ENCODE measurements around the gene GAB1. TPM values are rescaled to one million over a fixed set of nuclear protein-coding genes. Genes with fewer than 3 reads are reported as not detected.
A peak's percentile ranks its signal among the peaks of the same experiment; 100 is the strongest.

Gene GAB1
- 38.0 TPM for total RNA-seq
- 3.6 TPM for polyA plus RNA-seq (ENCODE audit: insufficient read depth, low read depth, low replicate concordance)
- long read RNA-seq, donor 1, partial matches to known transcripts = 0 of 2 reads
- long read RNA-seq, donor 1, other reads (novel, unspliced or antisense) = 0 of 2 reads
- long read RNA-seq, donor 2, partial matches to known transcripts = 0 of 1 reads
- long read RNA-seq, donor 2, other reads (novel, unspliced or antisense) = 0 of 1 reads
- long read RNA-seq, donor 3, partial matches to known transcripts = 0 of 3 reads
- long read RNA-seq, donor 3, other reads (novel, unspliced or antisense) = 0 of 3 reads
- long read RNA-seq, donor 4, partial matches to known transcripts = 0 of 1 reads
- long read RNA-seq, donor 4, other reads (novel, unspliced or antisense) = 0 of 1 reads
- long read RNA-seq, donor 5 = 0 reads
- long read RNA-seq, donor 6, partial matches to known transcripts = 5 of 6 reads
- long read RNA-seq, donor 6, other reads (novel, unspliced or antisense) = 0 of 6 reads
- long read RNA-seq, donor 7, partial matches to known transcripts = 0 of 1 reads
- long read RNA-seq, donor 7, other reads (novel, unspliced or antisense) = 1 of 1 reads
- long read RNA-seq, donor 8 = 0 reads
- long read RNA-seq, donor 9, partial matches to known transcripts = 0 of 1 reads
- long read RNA-seq, donor 9, other reads (novel, unspliced or antisense) = 0 of 1 reads
- long read RNA-seq, donor 10, partial matches to known transcripts = 0 of 2 reads
- long read RNA-seq, donor 10, other reads (novel, unspliced or antisense) = 0 of 2 reads

GRCh38 chr4:143336781-143337599, at the start of gene GAB1:
Gene GAB1 (plus strand): TSS chr4:143336876. CDS start chr4:143337189, 313 bp downstream.
- Histone ChIP-seq H3K27me3 (ENCODE audit: control insufficient read depth, insufficient read depth, low read length) (no peaks in the 10 kb centered on the region), H3K36me3 (ENCODE audit: control insufficient read depth in 2 of 3, insufficient read depth in 3 of 3, low read length in 3 of 3) (no peaks in the 10 kb centered on the region), H3K9me3 (ENCODE audit: control insufficient read depth in 2 of 3, insufficient read depth in 1 of 3, low read length in 3 of 3) (no peaks in the 10 kb centered on the region), H3K4me3 (ENCODE audit: low read length in 3 of 3) (peak within 1 kb of the TSS; percentile 75 to 90 (median 89)), H3K9ac (ENCODE audit: low read length in 3 of 3) (peak within 1 kb of the TSS; percentile 67 to 93 (median 79)), H3K27ac (ENCODE audit: low read depth in 2 of 2, low read length in 2 of 2) (peak within 1 kb of the TSS; percentile 91 to 94), H3K4me1 (ENCODE audit: control insufficient read depth in 2 of 3, insufficient read depth in 2 of 3, low read depth in 1 of 3, low read length in 3 of 3) (peaks cover 0 to 13% (median 2%) of the 10 kb centered on the region in 3 donors)
- FAIRE-seq (no peak), DNase-seq (peak; percentile 88 to 94 (median 93))
- intact Hi-C loops (cut with DNase I) = no loop called here
- no peak for TF ChIP-seq CTCF (IDR thresholded peaks at IDR 0.05; ENCODE audit: borderline replicate concordance, extremely low read depth, insufficient read depth)

GRCh38 chr4:143287572-143287923, 49.1 kb upstream of the GAB1 start:
- H3K4me1 ChIP-seq (ENCODE audit: control insufficient read depth in 2 of 3, insufficient read depth in 2 of 3, low read depth in 1 of 3, low read length in 3 of 3) = no peaks in the 10 kb centered on the region
- H3K9me3 ChIP-seq (ENCODE audit: control insufficient read depth in 2 of 3, insufficient read depth in 1 of 3, low read length in 3 of 3) = no peaks in the 10 kb centered on the region
- no peak for TF ChIP-seq CTCF (IDR thresholded peaks at IDR 0.05; ENCODE audit: borderline replicate concordance, extremely low read depth, insufficient read depth)
- peak overlapping the region in 1 of 2 donors; percentile 44 for H3K27ac ChIP-seq (ENCODE audit: low read depth in 2 of 2, low read length in 2 of 2)
- intact Hi-C loops (cut with DNase I) = no loop called here
- no peaks in the 10 kb centered on the region for H3K27me3 ChIP-seq (ENCODE audit: control insufficient read depth, insufficient read depth, low read length)
- DNase-seq = no peak
- H3K36me3 ChIP-seq (ENCODE audit: control insufficient read depth in 2 of 3, insufficient read depth in 3 of 3, low read length in 3 of 3) = no peaks in the 10 kb centered on the region
- H3K9ac ChIP-seq (ENCODE audit: low read length in 3 of 3) = no peak overlapping the region
- no peak for FAIRE-seq
- H3K4me3 ChIP-seq (ENCODE audit: low read length in 3 of 3) = no peak overlapping the region

- Histone ChIP-seq H3K36me3 (ENCODE audit: control insufficient read depth in 2 of 3, insufficient read depth in 3 of 3, low read length in 3 of 3) (no peaks in the 10 kb centered on the region), H3K9me3 (ENCODE audit: control insufficient read depth in 2 of 3, insufficient read depth in 1 of 3, low read length in 3 of 3) (no peaks in the 10 kb centered on the region), H3K4me1 (ENCODE audit: control insufficient read depth in 2 of 3, insufficient read depth in 2 of 3, low read depth in 1 of 3, low read length in 3 of 3) (no peaks in the 10 kb centered on the region), H3K9ac (ENCODE audit: low read length in 3 of 3) (no peak overlapping the region), H3K27me3 (ENCODE audit: control insufficient read depth, insufficient read depth, low read length) (no peaks in the 10 kb centered on the region), H3K27ac (ENCODE audit: low read depth in 2 of 2, low read length in 2 of 2) (no peak overlapping the region), H3K4me3 (ENCODE audit: low read length in 3 of 3) (no peak overlapping the region)
- TF ChIP-seq CTCF (IDR thresholded peaks at IDR 0.05; ENCODE audit: borderline replicate concordance, extremely low read depth, insufficient read depth) = no peak
- no peak for DNase-seq
- FAIRE-seq = no peak
- intact Hi-C loops (cut with DNase I) = no loop called here
Observed at GRCh38 chr4:143288171-143288570, 48.5 kb upstream of the GAB1 start.

Measured in kidney (tissue), 22 donors.